Activated T-cell treated with anti-CD3 and anti-CD28 coated beads, Interleukin-2, amount 50 U/mL, for 1 hour (primary cell): Measurements from ENCODE around the gene SIX6.
"Not testable (repeated sequence)": the region's sequence is repeated elsewhere in the genome, so short reads cannot be mapped to it uniquely, and the experiment has no call there.

ENCODE experiments used
- DNase-seq: peaks from one replicate; pipeline ENCODE4 v3.0.0-alpha.2; 2020

SIX6 gene

GRCh38 chr14:60508707-60509437 lies at the start of gene SIX6:
TSS of gene SIX6 (plus strand) at chr14:60509146. CDS start at chr14:60509399, 253 bp downstream.
- DNase-seq = no peak

DNA sequence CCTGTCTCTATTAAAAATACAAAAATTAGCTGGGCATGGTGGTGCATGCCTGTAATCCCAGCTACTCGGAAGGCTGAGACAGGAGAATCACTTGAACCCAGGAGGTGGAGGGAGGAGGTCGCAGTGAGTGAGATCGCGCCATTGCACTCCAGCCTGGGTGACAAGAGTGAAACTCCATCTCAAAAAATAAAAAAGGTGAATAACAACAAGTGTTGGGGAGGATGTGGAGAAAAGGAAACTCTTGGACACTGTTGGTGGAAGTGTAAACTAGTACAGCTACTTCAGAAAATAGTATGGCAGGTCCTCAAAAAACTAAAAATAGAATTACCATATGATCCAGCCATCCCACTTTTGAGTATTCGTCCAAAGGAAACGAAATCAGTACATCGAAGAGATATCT lies 28.7 kb upstream of the SIX6 start:
- not testable (repeated sequence) for DNase-seq

DNA sequence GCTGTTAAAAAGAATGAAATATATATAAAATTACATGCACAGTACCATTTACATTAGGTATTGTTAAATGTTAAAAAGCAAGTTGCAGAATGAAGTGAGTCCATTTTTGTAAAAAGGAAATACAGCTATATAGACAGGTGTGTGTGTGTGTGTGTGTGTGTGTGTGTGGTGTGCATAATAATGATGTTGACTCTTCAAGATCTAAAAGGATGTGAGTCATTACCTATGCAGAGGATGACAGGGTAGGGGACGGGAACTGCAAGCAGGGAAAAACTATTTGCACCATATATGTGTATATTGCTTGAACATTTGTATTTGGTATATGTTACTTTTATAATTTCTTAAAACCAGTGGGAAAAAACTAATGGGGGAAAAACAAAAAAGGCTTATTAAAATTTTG lies 26.2 kb upstream of the SIX6 start:
- DNase-seq = no peak

DNA sequence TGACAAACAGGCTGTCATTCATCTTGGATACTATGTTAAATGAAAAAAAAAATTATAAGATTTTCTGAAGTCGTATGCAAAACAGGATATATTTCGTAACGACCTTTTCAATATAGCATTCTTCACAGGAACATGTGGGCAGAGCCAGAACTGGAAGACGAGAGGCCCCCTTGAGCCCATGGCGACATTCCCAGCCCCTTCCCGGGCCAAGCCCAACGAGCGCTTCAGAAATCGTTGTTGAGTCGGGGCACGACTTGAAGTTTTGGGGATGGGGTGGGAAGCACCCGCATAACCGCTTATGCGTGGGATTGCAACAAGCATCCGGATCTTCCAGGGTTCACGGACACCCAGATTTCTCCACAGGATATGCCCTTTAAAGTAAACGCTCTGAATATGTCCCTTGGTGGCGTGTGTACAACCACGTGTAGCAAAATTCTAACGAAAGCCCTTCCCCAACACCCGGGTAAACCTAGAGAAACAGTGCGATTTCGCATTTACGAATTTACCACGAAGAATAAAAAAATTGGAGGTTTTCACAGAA lies 23.8 kb upstream of the SIX6 start:
- DNase-seq = no peak

- peak; percentile 20 for DNase-seq
Observed at GRCh38 chr14:60485598-60486251, 23.2 kb upstream of the SIX6 start, which contains the start of gene C14orf39. TSS of gene C14orf39 (minus strand) at chr14:60486063. CDS start at chr14:60485078, 985 bp downstream.

- no peak for DNase-seq
Observed at GRCh38 chr14:60487211-60487610, 21.7 kb upstream of the SIX6 start.

GRCh38 chr14:60488175-60488574 lies 20.8 kb upstream of the SIX6 start:
- no peak for DNase-seq

DNA sequence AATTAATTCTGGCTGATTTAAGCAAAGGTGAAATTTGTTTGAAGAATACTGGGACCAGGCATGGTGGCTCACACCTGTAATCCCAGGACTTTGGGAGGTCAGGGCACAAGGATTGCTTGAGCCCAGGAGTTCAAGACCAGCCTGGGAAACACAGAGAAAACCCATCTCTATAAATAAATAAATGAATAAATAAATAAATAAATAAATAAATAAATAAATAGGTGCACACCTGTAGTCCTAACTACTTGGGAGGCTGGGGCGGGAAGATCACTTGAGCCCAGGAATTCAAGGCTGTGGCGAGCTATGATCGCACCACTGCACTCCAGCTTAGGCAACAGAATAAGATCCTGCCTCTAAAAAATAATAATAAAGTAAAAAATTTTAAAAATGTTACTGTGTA lies 18.7 kb upstream of the SIX6 start:
- DNase-seq = no peak

- no peak for DNase-seq
Observed at GRCh38 chr14:60495946-60496345, 13.0 kb upstream of the SIX6 start.

DNA sequence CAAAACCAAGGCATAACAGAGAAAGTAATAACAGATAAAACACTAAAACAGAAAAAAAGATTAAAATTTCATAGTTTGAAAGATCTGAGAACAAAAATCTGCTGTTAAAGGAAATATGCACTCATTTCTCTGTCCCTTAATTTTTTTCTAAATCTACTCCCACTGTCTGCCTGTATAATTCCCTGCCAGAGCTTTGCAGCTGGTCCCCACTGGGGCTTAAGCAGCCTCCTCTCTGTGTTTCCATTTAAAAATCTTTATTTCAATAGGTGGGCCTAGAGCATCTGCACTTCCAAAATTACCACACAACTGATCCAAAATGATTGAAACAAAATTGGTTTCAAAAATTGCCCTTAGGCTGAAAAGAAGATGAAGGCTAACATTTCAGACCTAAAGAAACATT lies 6.4 kb upstream of the SIX6 start:
- DNase-seq = no peak

DNA sequence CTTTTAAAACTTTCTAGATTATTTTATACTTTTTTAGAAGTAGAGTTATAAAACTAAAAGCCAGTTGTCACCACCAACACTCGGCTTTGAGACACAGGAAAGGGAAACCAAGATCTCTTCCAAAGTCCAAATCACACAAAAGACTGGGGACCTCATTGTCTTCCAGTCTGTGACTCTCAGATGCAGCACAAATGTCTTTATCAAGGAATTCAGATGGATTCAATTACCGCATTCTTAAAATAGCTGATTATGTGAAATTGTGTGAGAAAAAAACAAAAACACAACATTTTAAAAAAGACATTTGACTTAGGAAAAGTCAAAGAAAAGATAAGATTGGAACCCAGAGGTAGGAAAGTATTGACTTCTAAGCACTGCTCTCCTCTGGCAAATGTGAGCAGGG lies 3.5 kb upstream of the SIX6 start:
- no peak for DNase-seq

- DNase-seq = no peak
Observed at GRCh38 chr14:60506010-60506409, 2.9 kb upstream of the SIX6 start.

DNA sequence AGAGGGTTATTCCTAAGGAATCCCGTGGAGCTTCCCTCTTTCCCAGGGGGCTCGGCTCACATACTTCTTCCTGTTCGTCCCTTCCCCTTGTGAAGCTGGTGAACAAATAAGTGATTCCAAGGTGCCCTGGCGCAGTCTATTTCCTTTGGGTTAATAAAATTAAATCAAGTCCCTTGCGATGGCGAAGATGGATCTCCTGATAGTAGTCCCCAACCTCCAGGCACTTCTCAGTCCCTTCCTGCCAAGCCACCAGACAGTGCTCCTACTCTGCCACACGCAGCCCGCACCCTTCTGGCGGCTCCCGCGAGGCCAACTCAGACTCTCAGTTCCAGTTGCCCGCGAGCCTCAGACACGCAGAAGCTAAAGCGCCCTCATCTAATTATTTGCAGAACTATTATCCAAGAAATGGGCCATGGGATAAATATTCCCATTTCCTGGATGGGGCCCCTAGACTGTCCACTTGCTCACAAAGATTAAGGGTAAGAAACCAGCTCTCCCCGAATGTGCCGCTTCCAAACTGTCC lies 2.4 kb upstream of the SIX6 start:
- DNase-seq = no peak

DNA sequence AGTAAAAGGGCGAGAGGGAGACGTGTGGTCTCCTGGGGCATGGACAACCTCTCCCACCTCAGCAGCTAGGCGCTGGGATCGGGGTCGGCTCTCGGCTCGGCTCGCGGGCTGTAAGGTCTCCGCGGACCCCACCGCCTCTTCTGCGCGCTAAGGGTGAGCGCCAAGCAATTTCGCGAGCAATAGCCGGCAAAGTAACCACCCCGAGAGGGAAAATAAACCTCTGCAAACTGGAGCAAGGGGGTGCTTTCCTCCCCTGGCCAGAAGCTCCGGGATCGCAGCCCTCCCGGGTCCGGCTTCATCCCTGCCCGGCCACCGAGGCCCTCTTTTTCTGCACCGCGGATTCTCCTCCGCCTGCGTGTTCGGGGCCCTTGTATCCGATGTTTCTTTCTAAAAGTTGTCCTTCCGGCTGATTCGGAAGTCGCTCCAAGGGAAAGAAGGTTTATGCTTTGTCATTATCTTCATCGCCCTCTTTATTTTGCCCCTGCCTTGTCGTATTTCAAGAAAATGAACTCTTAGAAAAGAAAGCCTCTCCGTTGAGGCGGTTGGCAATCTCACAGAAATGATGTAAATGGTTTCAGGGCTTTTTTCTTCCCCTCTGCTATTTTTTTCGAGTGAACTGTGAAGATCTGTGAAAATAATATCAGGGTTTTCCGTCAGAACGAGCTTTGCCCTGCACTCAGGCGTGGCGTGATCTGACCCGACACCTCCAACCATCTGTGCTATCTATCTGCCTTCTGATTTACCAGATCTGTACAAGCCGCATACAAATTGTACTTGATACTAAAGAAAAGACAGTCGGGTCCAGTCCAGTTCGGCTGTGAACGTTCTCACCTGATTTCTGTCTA lies 1.7 kb upstream of the SIX6 start:
- no peak for DNase-seq

DNA sequence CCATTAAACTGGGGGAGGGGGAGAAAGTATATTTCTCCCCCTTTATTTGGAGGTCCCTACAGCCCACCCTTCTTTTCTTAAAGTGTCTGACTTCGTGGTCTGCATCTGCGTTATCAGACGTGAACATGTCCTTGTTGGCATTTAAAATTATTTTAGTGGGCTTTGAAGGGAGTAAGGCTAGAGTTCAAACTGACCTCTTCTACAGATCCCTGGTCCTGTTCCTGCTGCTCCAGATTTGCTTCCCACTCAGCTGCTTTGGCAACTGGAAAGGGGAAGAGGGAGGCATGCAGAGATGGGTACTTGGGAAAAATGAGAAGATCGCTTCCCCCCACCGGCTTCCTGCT lies 611 bp upstream of the SIX6 start:
- DNase-seq = no peak

- DNase-seq = no peak
Observed at GRCh38 chr14:60509438-60510253, 700 bp downstream of the SIX6 start.

- no peak for DNase-seq
Observed at GRCh38 chr14:60510254-60510950, 1.5 kb downstream of the SIX6 start.

- no peak for DNase-seq
Observed at GRCh38 chr14:60510951-60511599, 2.1 kb downstream of the SIX6 start.

- DNase-seq = no peak
Observed at GRCh38 chr14:60512126-60512525, 3.2 kb downstream of the SIX6 start.

DNA sequence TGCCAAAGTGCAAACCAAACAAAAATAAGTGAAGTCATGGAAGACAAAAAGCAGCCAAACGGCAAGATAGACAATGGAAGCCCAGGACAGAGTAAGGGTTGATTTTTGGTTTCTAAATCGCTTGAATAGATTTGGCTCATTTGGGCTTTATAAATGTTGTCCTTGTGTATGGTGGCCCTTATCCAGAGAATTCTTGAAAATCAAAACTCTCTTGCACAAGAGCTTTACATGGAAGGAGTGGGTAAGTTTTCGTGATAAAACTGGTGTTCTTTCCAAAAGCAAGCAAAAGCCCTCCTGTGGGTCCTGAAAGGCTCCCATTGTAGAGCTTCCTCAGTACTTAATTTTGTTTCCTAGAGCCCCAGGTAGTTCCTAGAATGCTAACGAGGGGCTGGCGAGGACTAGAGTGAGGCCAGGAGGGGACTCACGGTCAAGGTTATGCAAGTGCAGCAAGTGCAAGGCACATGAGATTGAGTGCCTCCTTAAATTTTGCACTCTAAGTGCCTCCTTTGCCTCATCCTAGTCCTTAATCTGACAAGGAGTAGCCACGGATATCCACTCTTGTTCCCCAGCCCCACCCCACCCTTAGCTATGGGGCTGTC lies 4.1 kb downstream of the SIX6 start:
- DNase-seq = no peak

DNA sequence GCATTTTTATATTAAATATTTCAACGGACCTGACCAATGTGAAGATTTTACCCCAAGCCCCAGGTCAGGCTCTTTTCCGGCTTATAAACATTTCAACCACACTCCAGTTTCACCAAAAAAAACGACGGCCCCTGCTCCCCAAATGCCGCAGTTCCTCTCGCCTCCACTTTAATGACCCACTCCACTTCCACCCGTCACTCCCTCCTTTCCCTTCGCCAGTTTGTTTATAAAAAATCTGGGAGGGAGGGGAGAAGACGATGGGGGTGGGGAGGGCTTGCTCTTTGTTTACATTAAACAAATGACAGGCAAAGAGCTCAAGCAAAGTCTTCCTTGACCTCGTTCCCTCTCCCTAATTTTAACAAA lies 5.4 kb downstream of the SIX6 start:
- DNase-seq = no peak
